Ovary (tissue), 9 donors: ENCODE results near the gene SLC12A5. TPM values are rescaled to one million over a fixed set of nuclear protein-coding genes. Genes with fewer than 3 reads are reported as not detected.

Experiments
- DNase-seq, 5 donors: peaks; one replicate each; pipeline ENCODE4 v3.0.0-alpha.2; 2019 to 2020
- H3K27ac ChIP-seq, 2 donors: fragments of 200-600 bp; one replicate each; pipeline versions ENCODE4 v1.5.1 to v1.8.0; 2019 to 2022
- H3K27me3 ChIP-seq: fragments of 200-600 bp; one replicate; pipeline ENCODE4 v1.8.0; 2022
- H3K36me3 ChIP-seq: fragments of 200-600 bp; sonication (generic); one replicate; pipeline ENCODE4 v1.5.1; 2019
- H3K4me1 ChIP-seq: one replicate; pipeline ENCODE4 v1.8.1; 2013; ENCODE audit warnings: mild to moderate bottlenecking, moderate library complexity; ENCODE audit not compliant: insufficient read depth
- H3K4me3 ChIP-seq: fragments of 200-600 bp; sonication (generic); one replicate; pipeline ENCODE4 v1.5.1; 2017
- H3K9me3 ChIP-seq, 2 donors: fragments of 200-600 bp in 1 of 2; sonication (generic) in 1 of 2; one replicate each; pipeline versions ENCODE4 v1.5.1 to v1.8.1; 2013 to 2019; ENCODE audit warnings: mild to moderate bottlenecking in 1 of 2, moderate library complexity in 1 of 2
- CTCF ChIP-seq, 3 donors: fragments of 450-650 bp in 2 of 3; fragments of 200-600 bp in 1 of 3; IDR thresholded peaks; one replicate each; pipeline versions ENCODE4 v1.5.1 to v1.8.0; 2016 to 2022; ENCODE audit warnings: antibody characterized with exemption in 3 of 3, mild to moderate bottlenecking in 1 of 3
- EP300 ChIP-seq: sonication (generic); formaldehyde crosslinking; IDR thresholded peaks from one replicate; pipeline ENCODE4 v1.6.1; 2017; ENCODE audit warnings: antibody characterized with exemption
- POLR2A ChIP-seq: fragments of 450-650 bp; IDR thresholded peaks from one replicate; pipeline ENCODE4 v1.6.1; 2017; ENCODE audit warnings: antibody characterized with exemption, mild to moderate bottlenecking, moderate library complexity
- WGBS, 3 donors: extraction: QIAGEN DNeasy Blood & Tissue Kit in 1 of 3; methylation state at CpG; one replicate each; pipeline versions ENCODE4 v1.1.5 to v1.1.7; 2013 to 2017; 5-methylcytosine and 5-hydroxymethylcytosine counted together
- intact Hi-C, 4 donors: fragments of 100-400 bp; cut with DNase I; formaldehyde crosslinking; loops; one replicate each; pipeline versions ENCODE4 v1.11.0 to v1.15.1; 2022 to 2023
- polyA plus RNA-seq, 2 donors: library from polyadenylated mRNA; stranded (reverse); fragments of 200-250 nt in 1 of 2; fragments of 350-450 nt in 1 of 2; fragmentation: Illumina TruSeq in 1 of 2; extraction: RNeasy Lipid Tissue Mini Kit (QIAGEN cat#74804) in 1 of 2; gene quantifications; one replicate each; pipeline ENCODE4 v1.2.3, GENCODE V29; 2013 to 2014
- total RNA-seq, 7 donors: library from RNA; depleted of rRNA in 2 of 7; stranded (reverse); fragments of >200 nt in 2 of 7; fragmentation: NEBNext Ultra II Directional in 3 of 7; extraction: Animal tissue kit (Norgen Biotek cat#: 25700) in 3 of 7; gene quantifications; one replicate each; pipeline versions ENCODE4 v1.1.0 to v1.2.4, GENCODE V29; 2016 to 2023
- donor health status: DM: no; HTN: no; CAD: no; lungs with moderate emphysema.
- donor health status: DM: no; HTN: no; CAD: no.
- donor health status: Bipolar disorder and iron deficiency.
- donor health status: DM: yes; HTN: yes; CAD: no.
- donor health status: DM: no; HTN: no; CAD: no.
- donor health status: DM: yes; HTN: yes; CAD: no.

The SLC12A5 gene
- total and polyA plus RNA-seq, 9 donors = 1.1 to 3.8 (median 1.4) TPM; not detected in 2

GRCh38 chr20:45999557-46000261, 29.3 kb upstream of the SLC12A5 start:
- no peaks in the 10 kb centered on the region for H3K4me1 ChIP-seq
- no peak overlapping the region for H3K27ac ChIP-seq
- H3K27me3 ChIP-seq = no peaks in the 10 kb centered on the region
- H3K9me3 ChIP-seq = no peaks in the 10 kb centered on the region
- intact Hi-C loops = no loop called here
- no peak for DNase-seq
- H3K36me3 ChIP-seq = no peaks in the 10 kb centered on the region
- H3K4me3 ChIP-seq = no peak overlapping the region
- 62 to 71% (median 67%) methylated on average over 4 of the region's 4 CpGs for WGBS, 3 donors
- TF ChIP-seq EP300 (no peak), POLR2A (no peak), CTCF (IDR thresholded peaks at IDR 0.05) (no peak)

- intact Hi-C loops = no loop called here
- no peak for DNase-seq
- H3K27me3 ChIP-seq = no peaks in the 10 kb centered on the region
- H3K4me3 ChIP-seq = no peak overlapping the region
- no peaks in the 10 kb centered on the region for H3K4me1 ChIP-seq
- no peaks in the 10 kb centered on the region for H3K9me3 ChIP-seq
- no peaks in the 10 kb centered on the region for H3K36me3 ChIP-seq
- 33 to 39% (median 33%) methylated on average over 16 of the region's 16 CpGs for WGBS, 3 donors
- TF ChIP-seq POLR2A = no peak
- no peak for TF ChIP-seq CTCF (IDR thresholded peaks at IDR 0.05)
- TF ChIP-seq EP300 = no peak
- H3K27ac ChIP-seq = no peak overlapping the region
Observed at GRCh38 chr20:46000262-46000996, 28.6 kb upstream of the SLC12A5 start.

GRCh38 chr20:46001498-46001897, 27.5 kb upstream of the SLC12A5 start:
- Histone ChIP-seq H3K27me3 (no peaks in the 10 kb centered on the region), H3K4me1 (no peaks in the 10 kb centered on the region), H3K36me3 (no peaks in the 10 kb centered on the region), H3K4me3 (no peak overlapping the region), H3K9me3 (no peaks in the 10 kb centered on the region), H3K27ac (no peak overlapping the region)
- intact Hi-C loops = no loop called here
- WGBS, 3 donors = 85 to 89% (median 89%) methylated on average over 5 of the region's 5 CpGs
- no peak for DNase-seq
- TF ChIP-seq CTCF (IDR thresholded peaks at IDR 0.05) (no peak), POLR2A (no peak), EP300 (no peak)

GRCh38 chr20:46002008-46002407, 27.0 kb upstream of the SLC12A5 start:
- no peak for DNase-seq
- intact Hi-C loops = no loop called here
- H3K9me3 ChIP-seq = no peaks in the 10 kb centered on the region
- no peak overlapping the region for H3K4me3 ChIP-seq
- H3K27ac ChIP-seq = no peak overlapping the region
- H3K36me3 ChIP-seq = no peaks in the 10 kb centered on the region
- 83 to 90% (median 85%) methylated on average over 2 to 3 of the region's 3 CpGs for WGBS, 3 donors
- H3K27me3 ChIP-seq = no peaks in the 10 kb centered on the region
- H3K4me1 ChIP-seq = no peaks in the 10 kb centered on the region
- TF ChIP-seq EP300 (no peak), POLR2A (no peak), CTCF (IDR thresholded peaks at IDR 0.05) (no peak)
